Liver (tissue), 9 donors: ENCODE results near the gene TMEM132E. TPM values are rescaled to one million over a fixed set of nuclear protein-coding genes. Genes with fewer than 3 reads are reported as not detected.

Experiments used
- DNase-seq: peaks from one replicate; pipeline ENCODE4 v3.0.0-alpha.2; 2017; ENCODE audit warnings: low spot score
- H3K27ac ChIP-seq, 2 donors: one replicate each; pipeline ENCODE4 v1.7.0; 2013; ENCODE audit warnings: inconsistent platforms in 2 of 2, low read length in 2 of 2, control low read depth in 1 of 2, low read depth in 1 of 2, mild to moderate bottlenecking in 1 of 2
- H3K27me3 ChIP-seq, 4 donors: one replicate each; pipeline versions ENCODE4 v1.6.1 to v1.7.0; 2013; ENCODE audit warnings: low read length in 3 of 4, inconsistent platforms in 1 of 4, mild to moderate bottlenecking in 1 of 4, moderate library complexity in 1 of 4; ENCODE audit not compliant: control insufficient read depth in 4 of 4, insufficient read depth in 4 of 4
- H3K36me3 ChIP-seq, 4 donors: one replicate each; pipeline versions ENCODE4 v1.6.1 to v1.7.0; 2013; ENCODE audit warnings: low read length in 3 of 4, mild to moderate bottlenecking in 3 of 4, low read depth in 1 of 4, moderate library complexity in 1 of 4; ENCODE audit not compliant: control insufficient read depth in 4 of 4, insufficient read depth in 3 of 4
- H3K4me1 ChIP-seq, 4 donors: one replicate each; pipeline versions ENCODE4 v1.6.1 to v1.7.0; 2013; ENCODE audit warnings: low read length in 3 of 4, mild to moderate bottlenecking in 3 of 4, moderate library complexity in 1 of 4; ENCODE audit not compliant: control insufficient read depth in 4 of 4, insufficient read depth in 4 of 4
- H3K4me3 ChIP-seq, 3 donors: one replicate each; pipeline versions ENCODE4 v1.6.1 to v1.7.0; 2013; ENCODE audit warnings: low read length in 3 of 3, control low read depth in 1 of 3, low read depth in 1 of 3, mild to moderate bottlenecking in 1 of 3
- H3K9ac ChIP-seq, 2 donors: one replicate each; pipeline ENCODE4 v1.7.0; 2013; ENCODE audit warnings: low read length in 2 of 2, mild to moderate bottlenecking in 2 of 2, moderate library complexity in 2 of 2, control low read depth in 1 of 2, low read depth in 1 of 2
- H3K9me3 ChIP-seq, 4 donors: one replicate each; pipeline versions ENCODE4 v1.6.1 to v1.7.0; 2013; ENCODE audit warnings: low read length in 3 of 4; ENCODE audit not compliant: control insufficient read depth in 4 of 4
- ATF3 ChIP-seq: IDR thresholded peaks from 2 replicates; pipeline ENCODE4 v1.6.1; 2016; ENCODE audit warnings: antibody characterized with exemption
- CTCF ChIP-seq: fragments of 150-350 bp; IDR thresholded peaks from 2 replicates; pipeline ENCODE4 v1.5.1; 2017; ENCODE audit warnings: improper control_type of control experiment, low read depth, low read length; ENCODE audit not compliant: missing input control
- EGR1 ChIP-seq, 2 donors: IDR thresholded peaks; 2 replicates each; pipeline ENCODE4 v1.6.1; 2016 to 2018; ENCODE audit warnings: antibody characterized with exemption in 2 of 2, low read depth in 2 of 2
- FOXA1 ChIP-seq: IDR thresholded peaks from 2 replicates; pipeline ENCODE4 v1.6.1; 2016; ENCODE audit warnings: antibody characterized with exemption
- FOXA2 ChIP-seq: IDR thresholded peaks from 2 replicates; pipeline ENCODE4 v1.6.1; 2016; ENCODE audit warnings: antibody characterized with exemption
- GABPA ChIP-seq, 2 donors: IDR thresholded peaks in 1 of 2; conservative IDR thresholded peaks in 1 of 2; 2 replicates each; pipeline ENCODE4 v1.6.1; 2016; ENCODE audit warnings: antibody characterized with exemption in 2 of 2, mild to moderate bottlenecking in 1 of 2, moderate library complexity in 1 of 2
- HNF4A ChIP-seq, 2 donors: conservative IDR thresholded peaks; 2 replicates each; pipeline ENCODE4 v1.6.1; 2016; ENCODE audit warnings: antibody characterized with exemption in 2 of 2, mild to moderate bottlenecking in 2 of 2
- HNF4G ChIP-seq: IDR thresholded peaks from 2 replicates; pipeline ENCODE4 v1.6.1; 2016; ENCODE audit warnings: antibody characterized with exemption
- JUND ChIP-seq, 2 donors: IDR thresholded peaks; 2 replicates each; pipeline ENCODE4 v1.6.1; 2016; ENCODE audit warnings: antibody characterized with exemption in 2 of 2
- NR2F2 ChIP-seq: IDR thresholded peaks from 2 replicates; pipeline ENCODE4 v1.6.1; 2016; ENCODE audit warnings: antibody characterized with exemption
- RAD21 ChIP-seq, 2 donors: IDR thresholded peaks; 2 replicates each; pipeline ENCODE4 v1.6.1; 2016; ENCODE audit warnings: antibody characterized with exemption in 2 of 2, mild to moderate bottlenecking in 2 of 2
- REST ChIP-seq: IDR thresholded peaks from 2 replicates; pipeline ENCODE4 v1.6.1; 2016; ENCODE audit warnings: antibody characterized with exemption, mild to moderate bottlenecking
- SP1 ChIP-seq: IDR thresholded peaks from 2 replicates; pipeline ENCODE4 v1.6.1; 2018; ENCODE audit warnings: antibody characterized with exemption, mild to moderate bottlenecking
- TAF1 ChIP-seq: conservative IDR thresholded peaks from 2 replicates; pipeline ENCODE4 v1.6.1; 2016; ENCODE audit warnings: antibody characterized with exemption, mild to moderate bottlenecking
- YY1 ChIP-seq: IDR thresholded peaks from 2 replicates; pipeline ENCODE4 v1.6.1; 2016; ENCODE audit warnings: antibody characterized with exemption, mild to moderate bottlenecking
- WGBS: extraction: QIAGEN DNeasy Blood & Tissue Kit; methylation state at CpG from one replicate; pipeline ENCODE4 v1.1.7; 2013; 5-methylcytosine and 5-hydroxymethylcytosine counted together
- polyA plus RNA-seq, 2 donors: library from polyadenylated mRNA; stranded (reverse) in 1 of 2; unstranded in 1 of 2; fragments of 200-250 nt in 1 of 2; fragments of >200 nt in 1 of 2; fragmentation: Nextera tagmentation in 1 of 2; extraction: Ambion mirVana in 1 of 2; gene quantifications; one replicate each; pipeline versions ENCODE4 v1.2.1 to v1.2.3, GENCODE V29; 2013 to 2015
- total RNA-seq, 2 donors: library from RNA; depleted of rRNA; stranded (reverse); fragments of >200 nt; gene quantifications; one replicate each; pipeline ENCODE4 v1.2.3, GENCODE V29; 2014
- TF ChIP-seq, protein P1 (sequence below): IDR thresholded peaks from 2 replicates; pipeline ENCODE4 v1.6.1; 2016; ENCODE audit warnings: antibody characterized with exemption
- TF ChIP-seq, protein P2 (sequence below): IDR thresholded peaks from 2 replicates; pipeline ENCODE4 v1.6.1; 2016; ENCODE audit warnings: antibody characterized with exemption
- donor health status: healthy.
- donor health status: healthy.
- donor health status: healthy.
- donor health status: healthy.
- donor health status: healthy.

The TMEM132E gene
- total and polyA plus RNA-seq, 4 donors = 0.25 to 1.2 (median 0.46) TPM; not detected in 1

- no peak overlapping the region for H3K27ac ChIP-seq
- 36% methylated on average over 11 of the region's 11 CpGs for WGBS
- H3K9me3 ChIP-seq = no peaks in the 10 kb centered on the region
- H3K9ac ChIP-seq = no peak overlapping the region
- H3K36me3 ChIP-seq = no peaks in the 10 kb centered on the region
- H3K4me3 ChIP-seq = no peak overlapping the region
- peaks cover 0 to 3% (median 0%) of the 10 kb centered on the region in 4 donors for H3K27me3 ChIP-seq
- peaks cover 0 to 3% (median 0%) of the 10 kb centered on the region in 4 donors for H3K4me1 ChIP-seq
- TF ChIP-seq HNF4A (conservative IDR thresholded peaks at IDR 0.05) (no peak), ATF3 (no peak), GABPA (IDR thresholded peaks at IDR 0.05 in 1 of 2, conservative IDR thresholded peaks at IDR 0.05 in 1 of 2) (no peak), EGR1 (IDR thresholded peaks at IDR 0.05; ENCODE audit: low read depth in 2 of 2) (no peak), HNF4G (no peak), SP1 (no peak), CTCF (no peak), FOXA1 (no peak), NR2F2 (no peak), FOXA2 (no peak), YY1 (no peak), TAF1 (no peak), RAD21 (IDR thresholded peaks at IDR 0.05) (no peak)
- TF ChIP-seq, protein P1, sequence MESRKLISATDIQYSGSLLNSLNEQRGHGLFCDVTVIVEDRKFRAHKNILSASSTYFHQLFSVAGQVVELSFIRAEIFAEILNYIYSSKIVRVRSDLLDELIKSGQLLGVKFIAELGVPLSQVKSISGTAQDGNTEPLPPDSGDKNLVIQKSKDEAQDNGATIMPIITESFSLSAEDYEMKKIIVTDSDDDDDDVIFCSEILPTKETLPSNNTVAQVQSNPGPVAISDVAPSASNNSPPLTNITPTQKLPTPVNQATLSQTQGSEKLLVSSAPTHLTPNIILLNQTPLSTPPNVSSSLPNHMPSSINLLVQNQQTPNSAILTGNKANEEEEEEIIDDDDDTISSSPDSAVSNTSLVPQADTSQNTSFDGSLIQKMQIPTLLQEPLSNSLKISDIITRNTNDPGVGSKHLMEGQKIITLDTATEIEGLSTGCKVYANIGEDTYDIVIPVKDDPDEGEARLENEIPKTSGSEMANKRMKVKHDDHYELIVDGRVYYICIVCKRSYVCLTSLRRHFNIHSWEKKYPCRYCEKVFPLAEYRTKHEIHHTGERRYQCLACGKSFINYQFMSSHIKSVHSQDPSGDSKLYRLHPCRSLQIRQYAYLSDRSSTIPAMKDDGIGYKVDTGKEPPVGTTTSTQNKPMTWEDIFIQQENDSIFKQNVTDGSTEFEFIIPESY = no peak
- TF ChIP-seq, protein P2, sequence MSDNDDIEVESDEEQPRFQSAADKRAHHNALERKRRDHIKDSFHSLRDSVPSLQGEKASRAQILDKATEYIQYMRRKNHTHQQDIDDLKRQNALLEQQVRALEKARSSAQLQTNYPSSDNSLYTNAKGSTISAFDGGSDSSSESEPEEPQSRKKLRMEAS = no peak
- DNase-seq = no peak
Measured at GRCh38 chr17:34653511-34653910, 74.1 kb downstream of the TMEM132E start.

DNA sequence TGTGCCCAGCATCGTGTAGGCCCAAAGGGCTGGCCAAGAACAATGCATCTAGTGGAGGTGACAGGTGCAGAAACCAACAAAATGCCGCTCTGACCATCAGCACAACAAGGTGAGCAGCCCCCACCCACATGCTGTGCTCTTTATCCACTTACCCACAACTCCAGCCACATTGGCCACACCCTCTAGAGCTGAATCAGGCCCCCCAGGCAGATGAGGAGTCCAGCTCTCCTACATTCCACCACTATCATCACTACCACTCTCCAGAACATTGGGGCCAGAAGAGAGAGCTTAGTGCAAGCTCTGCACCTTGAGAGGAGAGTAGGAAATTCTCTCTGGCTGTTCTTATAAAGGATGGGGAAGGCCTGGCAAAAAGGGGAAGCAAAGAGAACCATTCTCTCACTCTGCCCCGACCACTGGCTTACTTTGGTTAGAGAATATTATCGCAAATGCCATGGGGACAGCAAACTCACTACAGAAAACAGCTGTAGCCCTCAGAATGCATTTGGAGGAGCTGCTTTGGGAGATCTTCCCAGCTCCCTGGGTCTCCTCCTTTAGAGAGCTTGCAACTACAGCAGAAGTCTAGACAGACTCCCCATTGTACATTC, 75.0 kb downstream of the TMEM132E start:
- DNase-seq = no peak
- Histone ChIP-seq H3K4me3 (no peak overlapping the region), H3K9ac (no peak overlapping the region), H3K27me3 (peaks cover 0 to 3% (median 0%) of the 10 kb centered on the region in 4 donors), H3K4me1 (peaks cover 0 to 3% (median 0%) of the 10 kb centered on the region in 4 donors), H3K36me3 (no peaks in the 10 kb centered on the region), H3K9me3 (no peaks in the 10 kb centered on the region), H3K27ac (no peak overlapping the region)
- WGBS = 74% methylated on average over 4 of the region's 4 CpGs
- TF ChIP-seq YY1 (no peak), NR2F2 (no peak), GABPA (IDR thresholded peaks at IDR 0.05 in 1 of 2, conservative IDR thresholded peaks at IDR 0.05 in 1 of 2) (no peak), TAF1 (no peak), FOXA2 (no peak), HNF4G (no peak), RAD21 (IDR thresholded peaks at IDR 0.05) (no peak), CTCF (no peak), EGR1 (IDR thresholded peaks at IDR 0.05; ENCODE audit: low read depth in 2 of 2) (no peak), REST (no peak), ATF3 (no peak), JUND (IDR thresholded peaks at IDR 0.05) (no peak)
- TF ChIP-seq, protein P1 = no peak
- TF ChIP-seq, protein P2 = no peak
